Erythroblast (primary cell): ENCODE results near the gene LHFPL6.

ENCODE experiments used
- GATA1 ChIP-seq: IDR thresholded peaks from 2 replicates; pipeline ENCODE4 v1.6.1; 2011; ENCODE audit warnings: low read depth, mild to moderate bottlenecking, control low read depth, low read length, moderate library complexity
- POLR2A ChIP-seq: IDR thresholded peaks from 2 replicates; pipeline ENCODE4 v1.6.1; 2011; ENCODE audit warnings: mild to moderate bottlenecking, low read length

DNA sequence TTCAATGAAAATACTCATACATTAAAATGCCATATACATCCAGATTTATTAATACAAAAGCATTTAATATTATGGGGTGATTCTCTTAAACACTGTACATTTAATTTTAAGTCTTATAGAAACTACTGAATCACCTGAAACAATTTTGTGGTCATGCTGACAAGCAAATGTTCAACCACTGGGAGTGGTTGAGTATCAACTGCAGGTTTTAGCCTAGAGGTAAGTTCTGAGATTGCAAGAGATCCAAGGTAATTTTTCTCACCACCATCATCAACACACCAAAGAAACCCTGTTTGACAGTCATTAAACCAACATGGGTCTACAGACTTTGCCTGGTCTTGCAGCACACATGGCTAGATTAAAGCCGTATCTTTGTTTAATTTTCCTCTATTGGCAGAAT is 196.3 kb downstream of the LHFPL6 start:
- TF ChIP-seq POLR2A (no peak), GATA1 (no peak)
